ENCODE results near the gene FGF11.
A peak's percentile ranks its signal among the peaks of the same experiment; 100 is the strongest.
"Not testable (repeated sequence)": the region's sequence is repeated elsewhere in the genome, so short reads cannot be mapped to it uniquely, and the experiment has no call there.

FGF11 gene

GRCh38 chr17:7464081-7464480 lies 24.8 kb downstream of the FGF11 start:
- DNase-seq: no peak

DNA sequence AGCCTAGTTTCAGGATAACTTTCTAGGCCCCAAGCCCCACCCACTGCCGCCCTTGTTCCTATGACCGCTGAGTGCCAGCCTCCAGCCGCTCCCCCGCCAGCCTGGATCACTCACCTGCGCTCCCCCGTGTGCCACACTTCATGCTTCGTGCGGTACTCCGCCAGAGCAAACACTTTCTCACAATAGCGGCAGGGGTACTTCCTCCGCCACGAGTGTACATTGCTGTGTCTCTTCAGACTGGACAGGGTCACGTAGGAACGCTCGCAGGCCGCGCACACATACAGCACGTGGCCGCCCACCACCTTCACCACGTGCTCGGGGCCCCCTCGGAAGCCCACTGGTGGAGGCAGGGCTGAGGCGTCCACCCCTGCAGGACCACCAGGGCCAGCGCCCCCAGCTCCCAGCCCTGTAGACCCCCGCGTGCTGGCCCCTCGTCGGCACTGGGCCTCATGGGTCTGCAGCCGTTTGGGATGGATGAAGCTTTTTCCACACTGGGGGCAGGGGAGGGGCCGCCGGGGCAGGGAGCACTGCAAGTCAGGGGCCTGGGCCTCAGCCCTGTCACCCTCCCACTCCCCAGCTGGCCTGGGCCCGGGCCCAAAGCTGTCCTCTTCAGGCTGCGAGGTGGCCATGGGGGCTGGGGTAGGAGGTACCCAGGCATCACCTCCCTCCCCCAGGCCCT lies 26.4 kb downstream of the FGF11 start:
- no peak for DNase-seq

- no peak for DNase-seq
Measured at GRCh38 chr17:7466318-7466638, 27.0 kb downstream of the FGF11 start.

DNA sequence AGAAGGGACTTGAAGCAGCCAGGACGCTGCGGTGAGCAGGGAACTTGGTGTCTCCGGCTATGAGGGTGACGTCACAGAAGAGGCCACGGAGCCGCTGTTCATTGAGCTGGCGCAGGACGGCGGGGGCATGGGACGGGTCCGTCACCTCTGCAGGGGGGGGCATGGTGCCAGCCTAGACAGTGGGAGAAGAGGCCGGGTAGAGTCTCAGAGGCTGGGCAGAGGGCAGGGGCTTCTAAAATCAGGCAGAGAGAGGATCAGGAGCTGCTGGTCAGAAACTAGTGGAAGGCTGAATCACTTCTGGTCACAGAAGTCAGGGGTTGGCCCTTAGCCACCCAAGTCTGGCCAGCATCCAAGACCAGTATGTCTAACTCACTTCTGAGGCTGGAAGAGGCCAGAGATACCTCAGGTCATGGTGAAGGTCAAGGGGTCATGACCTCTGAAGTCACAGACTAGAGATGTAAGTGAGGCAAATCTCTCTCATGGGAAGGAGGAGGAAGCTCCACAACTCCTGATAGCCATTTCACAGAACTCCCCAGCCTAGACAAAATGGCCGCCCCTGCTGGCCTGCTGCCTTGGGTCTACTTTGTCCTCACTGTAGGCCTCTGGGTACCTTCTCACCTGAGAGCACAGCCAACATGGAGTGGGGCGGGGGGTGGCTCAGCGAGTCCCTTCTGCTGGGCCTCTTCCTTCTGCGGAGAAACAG lies 27.5 kb downstream of the FGF11 start:
- DNase-seq: no peak

DNA sequence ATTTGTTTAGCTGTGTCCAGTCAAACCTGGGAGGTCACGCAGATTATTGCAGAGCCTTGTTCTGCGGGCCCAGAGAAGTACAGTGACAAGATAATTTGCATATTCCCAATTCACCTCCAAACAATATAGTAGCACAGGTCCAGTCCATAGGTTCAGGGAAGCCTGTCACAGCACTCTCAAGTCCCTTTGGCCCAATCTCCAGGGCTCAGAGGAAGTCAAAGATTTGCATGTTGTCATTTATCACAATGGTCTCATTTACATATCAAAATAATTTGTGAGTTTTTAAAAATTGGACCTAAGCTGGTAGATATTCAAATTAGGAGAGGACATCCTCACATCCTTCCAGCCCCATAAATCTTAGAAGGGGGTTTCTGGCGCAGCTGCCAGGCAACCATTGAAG lies 28.2 kb downstream of the FGF11 start:
- no peak for DNase-seq

DNA sequence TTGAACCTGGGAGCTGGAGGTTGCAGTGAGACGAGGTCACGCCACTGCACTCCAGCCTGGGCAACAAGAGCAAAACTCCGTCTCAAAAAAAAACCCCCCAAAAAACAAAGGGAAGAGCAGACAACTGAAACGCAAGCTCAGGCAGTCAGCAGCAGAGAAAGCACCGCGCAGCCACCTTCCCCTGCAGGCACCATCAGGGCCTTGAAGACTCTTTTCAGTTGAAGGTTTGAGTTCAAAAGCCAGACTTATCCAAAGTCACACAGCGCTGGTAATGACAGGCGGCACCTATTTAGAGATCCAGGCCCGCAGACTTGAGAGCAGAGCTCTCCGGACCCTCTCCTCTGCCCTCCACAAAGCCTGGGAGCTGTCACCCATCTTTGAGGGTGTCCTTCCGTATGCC lies 29.0 kb downstream of the FGF11 start:
- no peak for DNase-seq

DNA sequence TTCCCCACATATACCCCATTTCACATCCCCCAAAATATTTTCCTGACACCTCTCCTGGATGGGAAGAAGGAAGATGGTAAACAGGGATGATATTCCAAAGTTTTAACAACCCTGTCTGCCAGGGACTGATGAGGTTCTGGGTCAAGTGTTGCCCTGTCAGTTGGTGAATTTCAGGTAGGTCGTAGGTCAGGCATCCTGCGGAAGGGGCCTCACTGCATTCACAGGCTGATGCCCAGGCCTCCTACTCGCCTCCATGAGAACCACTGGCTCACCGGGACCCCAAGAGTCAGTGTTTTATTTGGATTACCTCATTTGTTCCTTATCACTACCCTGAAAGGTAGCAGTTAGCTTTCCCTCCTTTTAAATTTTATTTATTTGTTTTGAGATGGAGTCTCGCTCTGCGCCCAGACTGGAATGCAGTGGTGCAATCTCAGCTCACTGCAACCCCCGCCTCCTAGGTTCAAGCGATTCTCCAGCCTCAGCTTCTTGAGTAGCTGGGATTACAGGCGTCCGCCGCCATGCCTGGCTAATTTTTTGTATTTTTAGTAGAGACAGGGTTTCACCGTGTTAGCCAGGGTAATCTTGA lies 29.6 kb downstream of the FGF11 start:
- DNase-seq: no peak

GRCh38 chr17:7469843-7470242 lies 30.5 kb downstream of the FGF11 start:
- not testable (repeated sequence) for DNase-seq

DNA sequence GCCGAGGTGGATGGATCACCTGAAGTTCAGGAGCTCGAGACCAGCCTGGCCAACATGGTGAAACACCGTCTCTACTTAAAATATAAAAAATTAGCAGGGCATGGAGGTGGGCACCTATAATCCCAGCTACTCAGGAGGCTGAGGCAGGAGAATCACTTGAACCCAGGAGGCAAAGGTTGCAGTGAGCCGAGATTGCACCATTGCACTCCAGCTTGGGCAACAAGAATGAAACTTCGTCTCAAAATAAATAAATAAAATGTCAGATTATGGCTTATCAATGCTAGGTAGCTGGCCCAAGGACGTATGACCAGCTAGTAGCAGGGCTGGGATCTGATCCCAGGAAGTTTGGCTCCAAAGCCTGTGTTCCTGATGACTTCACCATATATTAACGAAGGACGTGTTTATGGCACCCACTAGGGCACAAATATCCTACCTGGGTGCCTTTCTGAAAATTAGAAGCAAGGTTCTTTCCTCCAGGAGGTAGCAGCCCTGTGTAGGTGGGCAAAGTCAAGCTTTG lies 31.2 kb downstream of the FGF11 start:
- DNase-seq: not testable (repeated sequence)

- DNase-seq: no peak
Measured at GRCh38 chr17:7471729-7472128, 32.4 kb downstream of the FGF11 start.

GRCh38 chr17:7474767-7475166 lies 35.5 kb downstream of the FGF11 start:
- not testable (repeated sequence) for DNase-seq

DNA sequence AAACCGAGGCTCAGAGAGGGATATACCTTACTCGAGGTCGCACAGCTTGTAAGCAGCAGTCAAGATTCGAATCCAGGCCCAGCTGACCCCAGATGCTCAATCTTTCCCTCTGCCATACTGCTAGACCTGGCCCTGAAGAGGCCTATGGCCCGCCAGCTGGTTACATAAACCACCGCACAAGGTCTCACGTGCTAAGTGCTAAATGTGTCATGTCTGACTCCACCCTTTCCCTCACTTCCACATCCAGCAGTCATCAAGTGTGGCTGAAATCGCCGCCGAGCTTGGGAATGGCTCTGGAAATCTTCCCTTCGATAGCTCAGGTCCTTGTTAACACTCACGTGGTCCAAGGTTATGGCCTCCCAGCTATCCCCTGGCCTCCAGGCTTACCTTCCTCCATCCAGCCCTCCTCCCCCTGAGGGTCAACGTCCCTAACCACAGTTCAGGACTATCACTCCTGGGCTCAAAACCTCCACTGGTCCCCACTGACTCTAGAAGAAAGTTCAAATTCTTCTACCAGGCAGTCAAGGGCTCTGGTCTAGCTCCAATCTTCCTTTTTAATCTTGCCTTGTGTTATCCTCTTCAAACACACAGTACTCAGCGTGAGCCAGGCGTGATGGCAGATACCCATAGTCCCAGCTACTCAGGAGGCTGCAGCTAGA lies 36.6 kb downstream of the FGF11 start:
- DNase-seq: no peak

- no peak for DNase-seq
Measured at GRCh38 chr17:7476494-7476893, 37.2 kb downstream of the FGF11 start.

- DNase-seq: no peak
Measured at GRCh38 chr17:7476951-7477350, 37.6 kb downstream of the FGF11 start.

DNA sequence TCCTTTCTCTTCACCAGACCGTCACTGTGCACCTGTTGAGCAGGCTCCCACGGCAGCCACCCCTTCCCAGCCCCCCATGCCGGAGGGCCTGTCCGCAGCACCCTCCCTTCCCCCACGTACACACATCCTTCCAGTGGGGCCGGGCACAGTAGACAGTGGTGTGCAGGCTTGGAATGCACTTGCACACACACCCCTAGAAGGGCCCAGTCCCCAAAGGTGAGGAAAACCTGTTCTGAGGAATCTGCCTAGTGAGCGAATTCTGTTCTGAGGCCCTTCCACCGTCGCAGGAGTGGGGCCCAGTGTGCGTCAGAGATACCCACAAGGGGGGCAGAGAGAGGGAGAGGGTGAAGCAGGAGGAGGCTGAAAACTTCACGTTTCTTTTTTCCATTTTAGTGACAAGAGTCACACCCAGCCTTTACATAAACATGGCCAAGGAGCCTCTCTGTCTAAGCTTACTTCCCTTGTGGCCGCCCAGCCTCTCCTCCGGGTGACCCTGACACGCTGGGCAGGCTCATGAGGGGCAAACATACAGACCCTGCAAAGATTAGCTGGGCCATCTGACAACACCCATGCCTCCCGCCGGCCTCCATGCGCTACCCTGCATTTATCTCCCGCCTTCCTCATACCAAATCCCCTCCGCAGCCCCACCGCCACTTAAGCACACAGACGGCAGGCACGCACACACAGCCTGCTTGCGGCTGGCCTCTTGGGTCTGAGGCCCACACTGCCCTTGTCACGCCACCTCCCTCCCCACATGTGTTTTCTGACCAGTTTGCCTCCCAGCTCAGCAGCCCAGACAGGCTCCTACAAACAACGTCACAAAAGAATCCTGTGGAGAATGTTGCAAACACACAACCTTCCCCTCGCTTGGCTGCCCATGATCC lies 38.3 kb downstream of the FGF11 start:
- no peak for DNase-seq

GRCh38 chr17:7478276-7479212 lies 39.2 kb downstream of the FGF11 start:
- DNase-seq: peak; percentile 57

GRCh38 chr17:7479213-7480088 lies 40.1 kb downstream of the FGF11 start, which contains the start of gene ZBTB4:
Gene ZBTB4 (minus strand): TSS chr17:7479631. CDS start chr17:7466801, 12,830 bp downstream.
- DNase-seq: peak; percentile 63

DNA sequence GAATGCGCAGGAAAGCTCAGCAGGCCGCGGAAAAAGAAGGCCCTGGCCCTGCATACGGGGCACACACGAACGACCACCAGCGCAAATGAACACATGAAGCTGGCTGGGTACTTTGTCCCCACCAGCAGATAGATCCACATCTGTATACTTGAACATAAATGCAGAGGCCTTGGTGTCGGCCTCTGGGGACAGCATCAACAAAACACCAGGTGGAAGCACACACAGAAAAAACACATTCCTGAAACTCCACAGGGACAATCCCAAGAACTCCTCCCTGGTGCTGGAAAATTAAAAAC lies 40.7 kb downstream of the FGF11 start:
- no peak for DNase-seq

DNA sequence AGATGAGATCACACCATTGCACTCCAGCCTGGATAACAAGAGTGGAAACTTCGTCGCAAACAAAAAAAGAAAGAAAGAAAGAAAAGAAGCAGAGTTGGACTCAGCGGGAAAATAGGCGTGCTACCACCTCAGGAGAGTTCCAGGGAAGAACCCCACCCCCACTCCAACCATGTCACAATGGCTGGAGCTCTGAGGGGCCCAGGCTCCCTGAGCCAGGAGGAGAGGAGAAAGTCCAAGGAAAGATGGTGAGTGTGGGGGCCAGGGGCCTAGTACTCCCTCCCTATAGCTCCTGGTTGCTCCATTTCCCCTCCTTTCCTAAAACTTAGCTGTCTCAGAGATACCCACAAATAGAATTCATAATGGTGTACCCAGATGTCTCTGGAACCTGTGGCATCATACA lies 42.0 kb downstream of the FGF11 start, which contains the start of gene SLC35G6:
Gene SLC35G6 (plus strand): TSS at position 172 of the 400 bp plus-strand sequence. CDS start 71 bp downstream, at position 243.
- not testable (repeated sequence) for DNase-seq
